ENCODE data around the gene DSC2.
"Not testable (repeated sequence)": the region's sequence is repeated elsewhere in the genome, so short reads cannot be mapped to it uniquely, and the experiment has no call there.

DNA sequence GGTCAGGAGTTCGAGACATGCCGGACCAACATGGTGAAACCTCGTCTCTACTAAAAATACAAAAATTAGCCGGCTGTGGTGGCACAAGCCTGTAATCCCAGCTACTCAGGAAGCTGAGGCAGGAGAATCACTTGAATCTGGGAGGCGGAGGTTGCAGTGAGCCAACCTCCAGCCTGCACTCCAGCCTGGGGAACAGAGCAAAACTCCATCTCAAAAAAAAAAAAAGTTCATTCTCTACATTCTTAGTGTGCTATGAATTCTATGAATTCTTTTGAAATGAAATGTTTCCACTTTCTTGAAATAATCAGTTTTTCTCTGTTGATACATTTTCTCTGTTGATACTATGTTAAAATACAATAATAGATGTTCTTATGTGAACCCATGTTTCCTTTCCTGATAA lies 64.5 kb downstream of the DSC2 start:
- TF ChIP-seq CTCF, POLR2A (IDR thresholded peaks at IDR 0.05): not testable (repeated sequence)
